Inflammatory macrophage treated with lipopolysaccharide for 1 hour (primary cell): Measurements from ENCODE around the gene LDHD.
A peak's percentile ranks its signal among the peaks of the same experiment; 100 is the strongest.
"Not testable (repeated sequence)": the region's sequence is repeated elsewhere in the genome, so short reads cannot be mapped to it uniquely, and the experiment has no call there.

Source experiments
- DNase-seq, 2 donors: peaks; one replicate each; pipeline ENCODE4 v3.0.0-alpha.2; 2020 to 2022

Gene LDHD

GRCh38 chr16:75116081-75116910 lies at the start of gene LDHD:
Gene LDHD (minus strand): TSS chr16:75116780. CDS start chr16:75116720, 60 bp downstream.
- DNase-seq: peak; percentile 45

GRCh38 chr16:75160386-75160785 lies 43.8 kb upstream of the LDHD start:
- no peak for DNase-seq

GRCh38 chr16:75152635-75153034 lies 36.1 kb upstream of the LDHD start:
- DNase-seq: no peak

- DNase-seq: no peak
Measured at GRCh38 chr16:75151798-75152197, 35.2 kb upstream of the LDHD start.

- DNase-seq: peak; percentile 88 to 96
Measured at GRCh38 chr16:75148311-75149195, 32.0 kb upstream of the LDHD start, which contains the start of gene ZFP1. Gene ZFP1 (plus strand): TSS chr16:75148524. CDS start chr16:75152952, 4,428 bp downstream.

GRCh38 chr16:75147968-75148310 lies 31.4 kb upstream of the LDHD start:
- DNase-seq: no peak

- DNase-seq: peak; percentile 41 to 87
Measured at GRCh38 chr16:75143941-75144340, 27.4 kb upstream of the LDHD start.

- DNase-seq: no peak
Measured at GRCh38 chr16:75139498-75139897, 22.9 kb upstream of the LDHD start.

- DNase-seq: peak; percentile 14 to 24
Measured at GRCh38 chr16:75138636-75139035, 22.1 kb upstream of the LDHD start.

GRCh38 chr16:75138233-75138632 lies 21.7 kb upstream of the LDHD start:
- DNase-seq: no peak

GRCh38 chr16:75131081-75131480 lies 14.5 kb upstream of the LDHD start:
- no peak for DNase-seq

- DNase-seq: no peak
Measured at GRCh38 chr16:75130150-75130771, 13.7 kb upstream of the LDHD start.

GRCh38 chr16:75129421-75130149 lies 13.0 kb upstream of the LDHD start:
- DNase-seq: not testable (repeated sequence)

GRCh38 chr16:75127713-75128415 lies 11.3 kb upstream of the LDHD start:
- no peak for DNase-seq

- no peak for DNase-seq
Measured at GRCh38 chr16:75122609-75123008, 6.0 kb upstream of the LDHD start.

GRCh38 chr16:75121949-75122568 lies 5.5 kb upstream of the LDHD start:
- DNase-seq: no peak

GRCh38 chr16:75120253-75120652 lies 3.7 kb upstream of the LDHD start:
- DNase-seq: no peak

GRCh38 chr16:75118943-75119539 lies 2.5 kb upstream of the LDHD start:
- DNase-seq: no peak

- DNase-seq: no peak
Measured at GRCh38 chr16:75116911-75117245, 298 bp upstream of the LDHD start.

- no peak for DNase-seq
Measured at GRCh38 chr16:75114946-75115825, 1.4 kb downstream of the LDHD start.
